Thyroid gland (tissue), 4 donors: ENCODE data around the gene EMP1. TPM values are rescaled to one million over a fixed set of nuclear protein-coding genes. Genes with fewer than 3 reads are reported as not detected.

Source experiments
- DNase-seq, 2 donors: peaks; one replicate each; pipeline ENCODE4 v3.0.0-alpha.2; 2019
- H3K27ac ChIP-seq, 3 donors: fragments of 200-600 bp; sonication (generic); 1 replicate in 2 of 3; 2 replicates in 1 of 3; pipeline ENCODE4 v1.5.1; 2016 to 2019; ENCODE audit warnings: mild to moderate bottlenecking in 1 of 3, moderate library complexity in 1 of 3
- H3K27me3 ChIP-seq: fragments of 200-600 bp; sonication (generic); one replicate; pipeline ENCODE4 v1.5.1; 2019
- H3K36me3 ChIP-seq, 2 donors: fragments of 200-600 bp; sonication (generic); one replicate each; pipeline ENCODE4 v1.5.1; 2016 to 2019
- H3K4me1 ChIP-seq, 2 donors: fragments of 200-600 bp; sonication (generic); one replicate each; pipeline ENCODE4 v1.5.1; 2017 to 2019
- H3K4me3 ChIP-seq, 3 donors: fragments of 200-600 bp; sonication (generic); replicated peaks in 1 of 3; 1 replicate in 2 of 3; 2 replicates in 1 of 3; pipeline ENCODE4 v1.5.1; 2016; ENCODE audit warnings: mild to moderate bottlenecking in 1 of 3
- H3K9me3 ChIP-seq: fragments of 200-600 bp; sonication (generic); one replicate; pipeline ENCODE4 v1.5.1; 2017
- CTCF ChIP-seq, 6 experiments: fragments of 200-600 bp in 3 of 6; fragments of 450-650 bp in 3 of 6; sonication (generic) in 3 of 6; IDR thresholded peaks; one replicate each; pipeline ENCODE4 v1.5.1; 2016 to 2019; ENCODE audit warnings: antibody characterized with exemption in 6 of 6, mild to moderate bottlenecking in 2 of 6, inconsistent platforms in 1 of 6, moderate library complexity in 1 of 6
- POLR2A ChIP-seq, 2 donors: fragments of 450-650 bp; IDR thresholded peaks; one replicate each; pipeline ENCODE4 v1.6.1; 2017; ENCODE audit warnings: antibody characterized with exemption in 2 of 2, mild to moderate bottlenecking in 2 of 2, moderate library complexity in 1 of 2
- WGBS, 2 donors: methylation state at CpG; one replicate each; pipeline ENCODE4 v1.1.5; 2017; 5-methylcytosine and 5-hydroxymethylcytosine counted together
- intact Hi-C: fragments of 100-400 bp; cut with DNase I; formaldehyde crosslinking; loops from one replicate; pipeline ENCODE4 v1.15.1; 2023
- total RNA-seq, 4 donors: library from RNA; depleted of rRNA; stranded (reverse); fragments of >200 nt; gene quantifications; one replicate each; pipeline ENCODE4 v1.2.3, GENCODE V29; 2016

EMP1 gene
- total RNA-seq, 4 donors from 2014 or later: 459 to 634 (median 503) TPM

- Histone ChIP-seq H3K27me3 (no peaks in the 10 kb centered on the region), H3K36me3 (no peaks in the 10 kb centered on the region), H3K4me1 (peaks cover 0 to 5% of the 10 kb centered on the region in 2 donors), H3K4me3 (no peak overlapping the region), H3K9me3 (no peaks in the 10 kb centered on the region), H3K27ac (no peak overlapping the region)
- intact Hi-C loops: no loop called here
- TF ChIP-seq CTCF (IDR thresholded peaks at IDR 0.05): no peak
- no peak for TF ChIP-seq POLR2A (IDR thresholded peaks at IDR 0.05)
- no peak for DNase-seq
- WGBS, 2 donors: 64 to 77% methylated on average over 3 of the region's 3 CpGs
Observed at GRCh38 chr12:13223941-13224340, 27.4 kb downstream of the EMP1 start.

GRCh38 chr12:13227191-13227590, 30.7 kb downstream of the EMP1 start:
- H3K4me3 ChIP-seq: no peak overlapping the region
- H3K4me1 ChIP-seq: peaks cover 0 to 1% of the 10 kb centered on the region in 2 donors
- H3K27me3 ChIP-seq: no peaks in the 10 kb centered on the region
- no peak overlapping the region for H3K27ac ChIP-seq
- TF ChIP-seq POLR2A (IDR thresholded peaks at IDR 0.05) (no peak), CTCF (IDR thresholded peaks at IDR 0.05) (no peak)
- WGBS, 2 donors: 71% methylated on average over 7 of the region's 7 CpGs
- H3K36me3 ChIP-seq: no peaks in the 10 kb centered on the region
- DNase-seq: no peak
- no peaks in the 10 kb centered on the region for H3K9me3 ChIP-seq
- intact Hi-C loops: no loop called here

- Histone ChIP-seq H3K9me3 (no peaks in the 10 kb centered on the region), H3K36me3 (no peaks in the 10 kb centered on the region), H3K4me3 (no peak overlapping the region), H3K4me1 (no peaks in the 10 kb centered on the region), H3K27me3 (no peaks in the 10 kb centered on the region), H3K27ac (no peak overlapping the region)
- intact Hi-C loops: no loop called here
- WGBS, 2 donors: 83 to 84% methylated on average over 7 of the region's 7 CpGs
- no peak for DNase-seq
- no peak for TF ChIP-seq CTCF (IDR thresholded peaks at IDR 0.05)
- no peak for TF ChIP-seq POLR2A (IDR thresholded peaks at IDR 0.05)
Observed at GRCh38 chr12:13228579-13228978, 32.1 kb downstream of the EMP1 start.

GRCh38 chr12:13229504-13229903, 33.0 kb downstream of the EMP1 start:
- no peaks in the 10 kb centered on the region for H3K4me1 ChIP-seq
- TF ChIP-seq CTCF (IDR thresholded peaks at IDR 0.05): no peak
- TF ChIP-seq POLR2A (IDR thresholded peaks at IDR 0.05): no peak
- no peak overlapping the region for H3K27ac ChIP-seq
- no peaks in the 10 kb centered on the region for H3K36me3 ChIP-seq
- H3K27me3 ChIP-seq: no peaks in the 10 kb centered on the region
- 61 to 62% methylated on average over 5 of the region's 5 CpGs for WGBS, 2 donors
- H3K9me3 ChIP-seq: no peaks in the 10 kb centered on the region
- no peak overlapping the region for H3K4me3 ChIP-seq
- DNase-seq: no peak
- intact Hi-C loops: no loop called here

GRCh38 chr12:13230500-13230899, 34.0 kb downstream of the EMP1 start:
- intact Hi-C loops: loop anchor here (10.0 kb wide), 1 partner anchor 316 kb away; no protein-coding TSS in a partner anchor
- no peaks in the 10 kb centered on the region for H3K27me3 ChIP-seq
- DNase-seq: no peak
- WGBS, 2 donors: 76 to 78% methylated on average over 5 of the region's 5 CpGs
- no peaks in the 10 kb centered on the region for H3K9me3 ChIP-seq
- no peak for TF ChIP-seq CTCF (IDR thresholded peaks at IDR 0.05)
- no peak for TF ChIP-seq POLR2A (IDR thresholded peaks at IDR 0.05)
- H3K27ac ChIP-seq: no peak overlapping the region
- H3K4me1 ChIP-seq: no peaks in the 10 kb centered on the region
- H3K36me3 ChIP-seq: no peaks in the 10 kb centered on the region
- no peak overlapping the region for H3K4me3 ChIP-seq
